Activated T-helper 1 cell treated with Interleukin-2 at 50 U/mL for 16 hours (primary cell): ENCODE results near the gene STX1A.
"Not testable (repeated sequence)": the region's sequence is repeated elsewhere in the genome, so short reads cannot be mapped to it uniquely, and the experiment has no call there.

Experiments used
- DNase-seq: peaks from one replicate; pipeline ENCODE4 v3.0.0-alpha.2; 2020; ENCODE audit warnings: low read depth

The STX1A gene

GRCh38 chr7:73735528-73735905, 16.0 kb upstream of the STX1A start:
- no peak for DNase-seq

- DNase-seq, result peak; percentile 74
Observed at GRCh38 chr7:73734619-73735527, 15.4 kb upstream of the STX1A start.

GRCh38 chr7:73732397-73732796, 12.9 kb upstream of the STX1A start:
- no peak for DNase-seq

GRCh38 chr7:73730485-73730884, 11.0 kb upstream of the STX1A start:
- DNase-seq, result no peak

- DNase-seq, result no peak
Observed at GRCh38 chr7:73728551-73728950, 9.1 kb upstream of the STX1A start.

- no peak for DNase-seq
Observed at GRCh38 chr7:73727952-73728351, 8.5 kb upstream of the STX1A start.

- no peak for DNase-seq
Observed at GRCh38 chr7:73726083-73726466, 6.6 kb upstream of the STX1A start.

- DNase-seq, result no peak
Observed at GRCh38 chr7:73723813-73724212, 4.3 kb upstream of the STX1A start.

GRCh38 chr7:73722785-73723184, 3.3 kb upstream of the STX1A start:
- DNase-seq, result no peak

- not testable (repeated sequence) for DNase-seq
Observed at GRCh38 chr7:73722182-73722581, 2.7 kb upstream of the STX1A start.

GRCh38 chr7:73721377-73721817, 1.9 kb upstream of the STX1A start:
- no peak for DNase-seq

GRCh38 chr7:73720443-73720842, 974 bp upstream of the STX1A start:
- not testable (repeated sequence) for DNase-seq

GRCh38 chr7:73719806-73720169, 319 bp upstream of the STX1A start:
- DNase-seq, result no peak

GRCh38 chr7:73718438-73718881, 1.0 kb downstream of the STX1A start:
- no peak for DNase-seq

GRCh38 chr7:73717991-73718405, 1.5 kb downstream of the STX1A start:
- DNase-seq, result peak; percentile 56

GRCh38 chr7:73717025-73717807, 2.3 kb downstream of the STX1A start:
- no peak for DNase-seq

GRCh38 chr7:73716318-73716890, 3.1 kb downstream of the STX1A start:
- no peak for DNase-seq

- no peak for DNase-seq
Observed at GRCh38 chr7:73715648-73716317, 3.7 kb downstream of the STX1A start.

- not testable (repeated sequence) for DNase-seq
Observed at GRCh38 chr7:73713319-73713718, 6.2 kb downstream of the STX1A start.

- no peak for DNase-seq
Observed at GRCh38 chr7:73712773-73713172, 6.7 kb downstream of the STX1A start.

GRCh38 chr7:73708961-73709549, 10.4 kb downstream of the STX1A start:
- no peak for DNase-seq
